ENCODE data around the gene JAM2.
"Not testable (repeated sequence)": the region's sequence is repeated elsewhere in the genome, so short reads cannot be mapped to it uniquely, and the experiment has no call there.

The JAM2 gene

DNA sequence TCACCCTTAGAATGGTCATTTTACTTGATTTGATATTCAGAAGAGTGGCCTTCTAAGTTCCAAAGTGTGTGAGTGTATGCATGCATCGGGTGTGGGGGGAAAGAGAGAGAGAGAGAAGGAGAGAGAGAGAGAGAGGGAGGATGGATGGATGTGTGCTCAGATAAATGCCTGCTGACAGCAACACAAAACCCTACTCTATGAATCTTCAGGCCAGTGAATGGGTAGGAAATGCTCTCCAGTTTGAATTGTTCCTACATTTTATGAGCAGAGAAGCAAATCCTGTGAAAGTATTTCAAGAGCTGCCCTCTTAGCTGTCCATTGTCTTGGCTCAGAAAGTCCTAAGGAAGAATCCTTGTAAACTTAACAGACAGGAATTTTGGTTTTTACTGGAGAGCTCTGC, 7.4 kb downstream of the JAM2 start:
- DNase-seq (ENCODE audit: low read depth): no peak

DNA sequence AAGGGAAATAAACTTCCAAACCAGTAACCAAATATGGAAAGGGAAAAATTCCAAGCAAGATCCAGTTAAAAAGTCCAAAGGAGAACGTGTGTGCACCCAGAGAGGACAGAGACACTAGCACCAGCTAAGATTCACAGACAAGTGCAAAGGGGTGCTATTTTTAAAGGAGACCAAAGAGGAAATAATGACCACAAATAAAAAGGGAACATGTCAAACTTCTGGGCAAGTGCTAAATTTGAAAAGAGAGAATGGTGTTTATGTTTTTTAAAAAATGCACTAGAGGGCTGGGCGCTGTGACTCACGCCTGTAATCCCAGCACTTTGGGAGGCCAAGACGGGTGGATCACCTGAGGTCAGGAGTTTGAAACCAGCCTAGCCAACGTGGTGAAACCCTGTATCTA, 8.6 kb downstream of the JAM2 start:
- no peak for DNase-seq (ENCODE audit: low read depth)

DNA sequence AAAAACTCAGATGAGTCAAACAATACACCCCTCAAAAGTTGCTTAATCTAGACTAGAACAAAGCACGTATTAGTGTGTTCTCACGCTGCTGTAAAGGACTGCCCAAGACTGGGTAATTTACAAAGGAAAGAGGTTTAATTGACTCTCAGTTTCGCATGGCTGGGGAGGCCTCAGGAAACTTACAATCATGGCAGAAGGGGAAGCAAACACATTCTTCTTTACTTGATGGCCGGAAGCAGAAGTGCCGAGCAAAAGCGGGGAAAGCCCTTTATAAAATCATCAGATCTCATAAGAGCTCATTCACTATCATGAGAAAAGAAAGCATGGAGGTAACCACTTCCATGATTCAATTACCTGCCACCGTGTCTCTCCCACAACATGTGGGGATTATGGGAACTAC, 10.1 kb downstream of the JAM2 start:
- DNase-seq (ENCODE audit: low read depth): no peak

DNA sequence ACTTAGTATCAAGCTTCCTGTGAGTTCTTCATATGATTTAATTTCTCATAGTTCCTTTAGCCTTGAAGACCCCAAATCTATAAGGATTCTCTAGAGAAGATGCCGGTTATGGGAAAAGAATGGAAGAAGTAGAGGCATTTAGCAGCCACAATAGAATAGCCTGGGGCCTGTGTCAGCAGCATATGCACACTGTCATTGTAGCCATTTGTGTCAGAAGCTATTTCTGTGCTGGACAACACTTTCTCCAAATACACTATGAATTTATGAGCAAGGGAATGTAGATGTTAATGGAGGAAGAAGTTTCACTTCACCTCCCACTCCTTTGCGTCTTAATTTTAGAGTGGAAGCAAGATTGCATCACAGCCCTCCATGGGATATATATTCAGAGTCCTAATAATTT, 17.4 kb downstream of the JAM2 start:
- DNase-seq (ENCODE audit: low read depth): no peak

DNA sequence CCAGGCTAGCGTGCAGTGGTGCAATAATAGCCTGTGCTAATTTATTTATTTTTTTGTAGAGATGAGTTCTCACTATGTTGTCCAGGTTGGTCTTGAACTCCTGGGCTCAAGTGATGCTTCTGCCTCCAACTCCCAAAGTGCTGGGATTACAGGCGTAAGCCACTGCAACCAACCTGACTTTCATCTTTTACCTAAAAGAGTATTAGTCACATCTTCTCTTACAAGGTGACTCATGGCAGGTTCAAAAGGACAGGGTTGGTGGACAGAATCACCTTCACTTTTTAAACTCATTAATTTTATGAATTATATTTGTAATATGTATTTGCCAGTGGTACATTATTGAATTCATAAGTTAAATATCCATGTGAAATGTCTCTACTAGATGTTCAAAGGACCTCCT, 18.1 kb downstream of the JAM2 start:
- no peak for DNase-seq (ENCODE audit: low read depth)

DNA sequence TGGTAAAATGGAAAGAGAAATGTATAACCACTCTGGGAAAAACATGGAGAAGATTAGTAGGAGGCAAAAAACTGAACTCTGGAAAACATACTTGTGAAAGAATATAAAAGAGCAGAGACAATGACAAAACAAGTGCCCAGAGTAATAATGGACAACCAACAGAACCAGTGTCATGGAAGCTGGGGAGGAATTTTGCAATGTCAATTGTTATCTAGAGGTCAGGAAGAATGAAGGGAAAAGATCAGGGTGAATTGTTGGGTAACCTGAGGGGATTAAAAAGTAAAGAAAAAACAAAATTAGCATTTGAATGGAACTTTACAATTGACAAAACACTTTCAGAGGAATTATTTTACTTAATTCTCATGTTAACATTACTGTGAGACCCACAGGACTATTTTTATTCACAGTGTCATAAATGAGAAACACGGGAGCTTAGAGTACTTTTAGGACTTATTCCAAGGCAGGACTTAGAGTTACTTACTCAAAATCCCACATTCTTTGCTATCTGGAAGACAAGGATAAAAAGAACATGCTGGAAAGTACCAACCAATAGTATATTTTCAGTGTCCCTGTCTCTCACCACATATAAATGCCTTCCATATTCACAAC, 19.5 kb downstream of the JAM2 start:
- DNase-seq (ENCODE audit: low read depth): no peak

DNA sequence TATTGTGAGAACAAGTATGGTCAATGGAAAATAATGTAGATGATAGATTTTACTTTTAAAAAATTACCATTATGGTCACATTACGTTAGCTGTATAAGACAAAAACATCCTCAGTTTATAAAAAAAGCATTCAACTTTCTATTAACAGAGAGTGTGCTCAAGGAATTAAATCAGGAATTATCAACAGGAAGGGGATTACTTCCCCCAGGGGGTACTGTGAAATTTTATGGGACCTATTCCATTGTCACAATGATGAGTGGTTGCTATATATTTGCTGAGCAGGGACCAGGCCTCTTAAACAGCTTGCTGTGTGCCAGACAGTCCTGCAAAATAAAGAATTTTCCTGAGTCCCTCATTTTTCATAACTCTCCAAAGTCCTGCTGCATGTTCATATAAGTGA, 21.2 kb downstream of the JAM2 start:
- DNase-seq (ENCODE audit: low read depth): no peak

DNA sequence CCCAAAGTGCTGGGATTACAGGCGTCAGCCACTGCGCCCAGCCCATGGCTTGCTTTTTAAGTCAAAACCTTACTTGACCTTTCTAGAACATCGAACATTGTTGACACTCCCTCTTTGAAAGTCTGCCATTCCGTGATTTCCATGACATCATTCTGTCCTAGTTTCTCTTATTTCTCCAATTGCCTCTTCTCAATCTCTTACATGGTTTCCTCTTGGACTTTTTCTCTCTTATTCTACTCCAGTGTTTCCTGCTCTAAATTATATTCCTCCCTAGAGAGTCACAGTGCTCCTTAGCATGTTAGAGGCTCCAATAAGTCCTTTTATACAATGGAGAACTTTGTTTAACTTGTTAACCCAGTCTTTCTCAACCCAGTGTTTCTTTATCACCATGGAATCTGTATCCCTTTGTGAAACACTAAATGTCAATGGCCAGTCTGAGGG, 25.5 kb downstream of the JAM2 start:
- DNase-seq (ENCODE audit: low read depth): no peak

DNA sequence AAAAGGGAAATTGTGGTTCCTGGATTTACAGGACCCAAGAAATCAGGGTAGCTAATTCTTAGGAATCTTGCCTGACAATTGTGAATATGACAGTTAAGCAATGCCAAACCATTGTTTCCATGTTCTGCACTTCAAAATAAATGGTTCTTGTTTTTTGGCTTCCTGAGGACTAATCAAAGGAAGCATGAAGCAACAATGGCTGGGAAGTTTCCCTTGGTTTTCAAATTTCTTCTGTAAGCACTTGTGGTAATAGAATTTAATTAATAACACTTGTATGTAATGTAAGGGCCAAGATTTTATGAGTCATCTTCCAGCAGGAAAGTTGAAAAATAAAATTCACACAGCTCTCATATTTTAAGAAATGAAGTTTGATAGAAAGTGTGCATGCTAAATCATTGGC, 31.7 kb downstream of the JAM2 start:
- peak; percentile 63 for DNase-seq (ENCODE audit: low read depth)

DNA sequence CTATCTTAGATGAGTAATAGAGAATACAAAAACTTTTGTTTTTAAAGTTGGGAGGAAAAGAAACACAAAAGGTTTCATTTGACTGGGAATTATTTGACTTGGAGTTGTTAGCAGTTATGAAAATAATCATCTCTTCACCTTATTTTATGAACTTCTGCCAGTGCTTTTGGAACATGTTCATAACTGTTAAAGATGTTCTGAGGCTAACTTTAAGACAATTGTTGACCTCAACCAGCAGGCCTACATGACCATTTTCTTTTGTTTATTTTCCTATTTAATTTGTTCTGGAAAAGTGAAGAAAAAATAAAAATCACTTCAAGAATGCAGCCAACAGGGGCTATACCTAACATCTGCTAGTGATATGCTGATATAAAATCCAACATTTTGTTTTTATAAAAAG, 37.4 kb downstream of the JAM2 start:
- DNase-seq (ENCODE audit: low read depth): no peak

DNA sequence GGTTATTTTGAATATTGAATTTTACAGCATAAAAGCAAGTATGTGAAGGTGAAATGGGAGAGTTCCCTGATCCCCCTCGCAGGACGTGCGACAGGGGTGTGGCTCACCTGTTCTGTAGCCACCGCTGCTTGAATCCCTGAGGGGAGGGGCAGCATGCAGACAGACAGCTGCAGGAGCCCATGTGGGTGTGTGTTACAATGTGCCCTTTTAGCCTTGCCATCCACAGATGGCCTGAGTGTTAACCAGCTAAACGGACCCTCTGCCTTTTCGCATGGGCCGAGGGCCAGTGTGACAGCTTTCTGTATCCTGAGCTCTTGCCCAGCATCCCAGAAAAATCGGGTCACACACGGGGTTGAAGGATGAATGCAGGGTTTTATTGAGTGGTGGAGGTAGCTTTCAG, 43.3 kb downstream of the JAM2 start:
- DNase-seq (ENCODE audit: low read depth): no peak

DNA sequence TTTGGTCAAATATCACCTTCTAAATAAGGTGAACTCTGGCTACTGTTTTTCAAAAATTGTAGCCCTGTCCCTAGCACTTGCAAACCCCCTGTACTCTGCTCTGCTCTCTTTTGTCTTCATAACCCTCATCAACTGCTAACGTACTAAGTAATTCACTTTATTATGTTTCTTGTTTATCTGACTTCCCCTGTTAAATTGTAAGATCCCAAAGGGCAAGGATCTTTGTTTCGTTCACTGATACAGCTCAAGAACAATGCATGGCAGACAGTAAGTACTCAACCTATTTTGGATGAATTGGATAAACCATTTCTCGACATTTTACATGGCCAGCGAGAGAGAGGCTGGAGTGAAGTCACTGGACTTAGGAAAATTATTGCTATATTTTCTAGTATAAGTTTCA, 48.7 kb downstream of the JAM2 start:
- no peak for DNase-seq (ENCODE audit: low read depth)

DNA sequence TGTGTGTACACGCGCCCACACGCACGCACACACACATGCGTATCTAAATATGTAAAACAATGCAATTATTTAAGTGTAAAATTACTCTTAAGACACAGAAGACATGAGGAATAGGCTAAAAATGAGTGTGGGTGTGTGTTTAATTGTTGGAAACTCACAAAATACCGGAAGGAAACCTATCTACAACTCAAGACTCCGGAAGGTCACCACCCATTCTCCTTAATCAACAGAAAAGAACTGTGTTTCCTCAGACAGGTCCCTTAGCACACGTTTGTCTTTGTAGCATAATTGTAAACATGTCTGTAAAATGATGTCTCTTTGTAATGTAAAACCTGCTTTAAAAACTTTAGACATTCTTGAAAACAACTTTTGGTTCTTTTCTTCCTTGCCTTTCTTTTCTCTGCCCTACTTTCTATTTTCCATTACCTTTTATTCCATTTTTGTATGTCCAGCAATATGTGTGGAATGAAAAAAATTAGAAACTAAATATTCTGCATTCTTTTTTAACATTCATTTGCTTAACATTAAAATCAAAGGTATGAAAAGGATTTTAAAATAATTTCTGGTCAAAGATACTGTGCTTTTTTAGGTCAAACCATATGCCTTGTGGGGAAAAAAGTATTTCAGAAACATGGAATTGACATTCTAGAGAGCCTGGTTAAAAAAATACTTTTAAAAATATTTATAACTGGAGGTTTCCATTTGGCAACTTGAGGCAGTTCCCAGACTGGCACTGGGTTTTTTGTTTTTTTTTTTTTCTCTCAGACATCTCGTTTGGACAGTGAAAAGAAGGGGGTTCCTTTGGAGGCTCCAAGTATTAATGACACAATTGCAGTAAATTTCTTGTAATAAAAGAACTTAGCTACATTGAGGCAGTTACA, 49.5 kb downstream of the JAM2 start:
- no peak for DNase-seq (ENCODE audit: low read depth)

DNA sequence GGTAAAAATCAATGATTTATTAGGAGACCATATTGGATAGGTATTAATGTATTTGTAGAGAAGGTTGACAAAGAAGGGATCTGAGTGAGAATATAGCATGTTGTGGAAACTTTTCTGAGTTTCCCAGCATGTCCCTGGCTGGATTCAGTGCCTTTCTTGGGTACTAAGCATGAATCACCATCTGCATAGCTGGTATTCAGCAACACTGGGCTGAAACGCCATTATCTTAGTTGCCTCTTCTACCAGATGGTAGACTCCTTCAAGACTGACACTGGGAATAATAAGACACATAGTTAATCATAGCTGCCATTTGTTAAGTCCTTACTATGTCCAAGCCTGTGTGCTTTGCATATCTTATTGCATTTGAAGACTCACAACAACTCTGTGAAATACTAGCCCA, 50.2 kb downstream of the JAM2 start:
- DNase-seq (ENCODE audit: low read depth): no peak

DNA sequence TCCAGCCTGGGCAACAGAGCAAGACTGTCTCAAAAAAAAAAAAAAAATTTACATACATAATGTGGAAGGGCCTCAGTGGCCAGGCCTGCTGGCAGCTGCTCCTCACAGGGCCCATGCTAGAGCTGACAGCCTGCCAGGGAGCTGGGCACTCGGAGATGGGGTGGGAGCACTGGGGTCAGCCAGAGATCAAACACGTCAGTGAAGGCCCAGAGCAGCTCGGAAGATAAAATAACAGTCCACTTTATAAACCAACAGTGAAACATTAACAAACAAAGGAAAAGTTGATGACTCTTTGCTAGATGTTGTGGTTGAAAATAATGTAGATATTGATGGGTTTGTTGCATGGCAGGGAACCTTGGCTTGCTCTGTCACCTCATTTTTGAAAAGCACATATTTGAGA, 52.9 kb downstream of the JAM2 start:
- no peak for DNase-seq (ENCODE audit: low read depth)

DNA sequence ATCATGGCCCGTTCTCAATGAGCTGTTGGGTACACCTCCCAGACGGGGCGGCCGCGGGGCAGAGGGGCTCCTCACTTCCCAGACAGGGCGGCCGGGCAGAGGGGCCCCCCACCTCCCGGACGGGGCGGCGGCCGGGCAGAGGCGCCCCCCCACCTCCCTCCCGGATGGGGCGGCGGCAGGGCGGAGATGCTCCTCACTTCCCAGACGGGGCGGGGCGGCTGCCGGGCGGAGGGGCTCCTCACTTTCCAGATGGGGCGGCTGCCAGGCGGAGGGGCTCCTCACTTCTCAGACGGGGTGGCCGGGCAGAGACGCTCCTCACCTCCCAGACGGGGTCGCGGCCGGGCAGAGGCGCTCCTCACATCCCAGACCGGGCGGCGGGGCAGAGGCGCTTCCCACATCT, 56.4 kb downstream of the JAM2 start:
- DNase-seq (ENCODE audit: low read depth): not testable (repeated sequence)

DNA sequence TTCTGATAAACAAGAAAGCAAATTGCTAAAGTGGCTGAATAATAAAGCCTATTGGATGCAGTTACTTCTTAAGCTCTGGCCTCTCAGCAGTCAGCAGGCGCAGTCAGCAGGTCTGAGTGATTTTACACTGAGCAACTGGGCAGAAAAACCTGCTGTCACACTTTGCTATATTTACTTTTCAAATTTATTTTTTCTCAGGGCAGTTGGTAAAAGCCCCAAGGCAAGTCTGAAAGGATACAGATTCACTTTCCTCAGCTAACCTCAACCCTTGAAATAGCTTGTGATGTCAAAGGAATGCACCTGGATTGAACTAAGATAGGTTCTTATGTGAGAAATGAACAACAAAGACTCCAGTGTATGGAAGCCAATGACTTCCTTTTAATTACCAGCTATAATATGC, 61.7 kb downstream of the JAM2 start:
- no peak for DNase-seq (ENCODE audit: low read depth)

DNA sequence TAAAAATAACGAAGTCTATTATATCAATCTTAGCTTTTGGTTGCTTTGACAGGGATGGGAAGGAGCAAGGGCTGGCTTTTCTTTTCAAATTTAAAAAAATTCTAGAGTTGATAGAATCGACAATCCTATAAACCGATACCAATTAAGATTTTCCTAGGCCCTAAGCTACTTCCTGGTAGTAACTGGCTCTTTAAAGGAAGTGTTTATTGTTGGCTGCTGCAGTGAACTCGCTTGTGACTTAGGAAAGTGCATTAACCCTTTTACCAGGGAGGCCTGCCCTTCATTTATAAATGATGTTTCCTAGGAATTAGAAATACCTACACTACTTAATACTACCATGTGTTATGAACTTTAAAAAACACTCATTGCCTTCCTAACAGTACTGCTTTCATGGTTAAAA, 62.5 kb downstream of the JAM2 start:
- no peak for DNase-seq (ENCODE audit: low read depth)

DNA sequence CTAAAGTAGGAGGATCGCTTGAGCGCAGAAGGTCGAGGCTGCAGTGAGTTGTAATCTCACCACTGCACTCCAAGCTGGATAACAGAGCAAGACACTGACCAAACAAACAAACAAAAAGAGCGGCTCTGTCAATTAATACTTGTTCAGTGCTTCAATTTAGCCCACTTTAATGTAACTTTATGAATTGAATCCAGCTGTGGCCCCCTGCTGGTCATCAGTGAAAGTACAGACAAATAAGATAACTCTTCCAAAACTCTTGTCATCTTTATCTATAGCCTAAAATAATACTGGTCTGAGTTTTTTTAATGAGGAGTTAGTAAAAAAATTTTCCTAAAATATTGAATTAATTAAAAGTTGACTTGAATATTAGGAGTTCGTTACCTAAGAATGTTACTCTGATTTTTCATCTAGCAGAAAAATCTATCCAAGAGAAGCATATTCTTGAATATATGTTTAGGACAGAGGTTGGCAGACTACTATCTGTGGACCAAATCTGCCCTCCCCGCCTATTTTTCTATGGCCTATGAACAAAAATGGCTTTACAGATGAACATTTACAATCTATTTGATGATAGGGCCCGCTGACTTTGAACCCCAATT, 69.5 kb downstream of the JAM2 start:
- DNase-seq (ENCODE audit: low read depth): peak; percentile 21

DNA sequence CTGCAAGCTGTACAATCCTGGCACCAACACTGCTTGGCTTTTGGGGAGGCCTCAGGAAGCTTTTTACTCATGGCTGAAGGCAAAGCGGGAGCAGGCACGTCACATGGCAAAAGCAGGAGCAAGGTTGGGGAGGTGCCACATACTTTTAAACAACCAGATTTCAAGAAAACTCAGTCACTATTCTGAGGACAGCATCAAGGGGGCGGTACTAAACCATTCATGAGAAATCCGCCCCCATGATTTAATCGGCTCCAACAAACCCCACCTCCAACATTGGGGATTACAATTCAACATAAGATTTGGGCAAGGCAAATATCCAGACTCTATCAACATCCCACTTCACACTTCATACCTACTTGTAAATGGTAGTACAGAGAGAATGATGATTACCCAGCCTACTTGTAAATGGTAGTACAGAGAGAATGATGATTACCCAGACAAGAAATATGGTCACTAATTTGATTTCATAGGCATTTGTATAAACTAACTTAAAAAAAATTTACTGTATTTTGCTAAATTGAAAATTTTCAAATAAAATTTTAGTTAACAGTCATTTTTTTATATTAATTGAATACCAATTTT, 70.7 kb downstream of the JAM2 start:
- DNase-seq (ENCODE audit: low read depth): no peak

DNA sequence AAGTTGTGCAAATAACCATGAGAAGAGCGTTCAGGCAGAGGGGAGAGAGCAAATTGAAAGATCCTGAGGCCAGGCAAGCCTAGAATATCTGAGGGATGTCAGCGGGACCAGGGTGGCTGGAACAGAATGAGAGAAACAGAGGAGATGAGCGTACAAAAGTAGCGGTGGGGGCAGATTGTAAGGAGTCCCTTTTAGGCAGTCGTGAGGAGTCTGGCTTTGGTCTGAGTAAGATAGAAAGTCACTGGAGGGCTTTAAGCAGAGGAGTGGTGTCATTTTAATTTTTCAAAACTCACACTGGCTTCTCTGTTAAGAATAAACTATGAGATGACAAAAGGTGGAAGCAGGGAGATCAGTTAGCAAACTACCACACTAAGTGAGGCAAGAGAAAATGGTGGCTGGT, 71.5 kb downstream of the JAM2 start:
- no peak for DNase-seq (ENCODE audit: low read depth)

DNA sequence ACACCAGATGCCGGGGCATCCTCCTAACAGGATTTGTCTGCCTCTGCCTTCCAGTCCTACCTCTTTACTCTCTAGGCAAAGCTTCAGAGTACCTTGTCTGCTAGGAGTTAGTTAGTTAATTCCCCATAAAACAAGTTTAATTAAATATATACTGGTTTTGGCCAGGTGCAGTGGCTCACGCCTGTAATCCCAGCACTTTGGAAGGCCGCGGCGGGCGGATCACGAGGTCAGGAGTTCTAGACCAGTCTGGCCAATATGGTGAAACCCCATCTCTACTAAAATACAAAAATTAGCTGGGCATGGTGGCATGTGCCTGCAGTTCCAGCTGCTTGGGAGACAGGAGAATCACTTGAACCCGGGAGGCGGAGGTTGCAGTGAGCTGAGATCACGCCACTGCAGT, 75.0 kb downstream of the JAM2 start:
- not testable (repeated sequence) for DNase-seq (ENCODE audit: low read depth)

DNA sequence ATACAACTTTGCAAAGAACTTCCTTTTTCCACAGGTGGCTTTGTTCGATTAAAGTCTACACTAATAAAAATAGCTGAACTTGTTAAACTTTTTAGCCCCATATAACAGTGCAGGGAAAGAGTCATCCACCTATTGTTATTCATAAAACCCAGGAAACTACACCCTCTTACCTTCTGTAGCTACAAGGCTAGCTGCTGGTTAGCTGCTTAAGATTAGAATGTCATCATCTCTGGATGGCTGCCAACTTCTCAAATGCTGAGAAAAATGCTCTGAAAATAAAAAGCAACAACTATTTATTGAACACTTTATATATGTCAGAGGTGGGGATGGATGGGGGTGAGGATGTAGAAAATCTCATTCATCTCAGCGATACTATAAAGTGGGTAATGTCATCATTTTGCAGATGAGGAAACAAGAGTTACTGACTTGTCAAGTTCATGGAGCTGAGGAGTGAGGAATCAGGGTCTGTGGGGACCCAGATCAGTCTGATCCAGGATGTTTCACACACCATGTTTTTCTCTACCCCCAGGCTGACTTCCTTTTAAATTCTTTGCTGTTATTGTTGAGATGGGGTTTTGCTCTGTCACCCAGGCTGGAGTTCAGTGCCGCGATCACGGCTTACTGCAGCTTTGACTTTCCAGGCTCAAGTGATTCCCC, 78.6 kb downstream of the JAM2 start:
- no peak for DNase-seq (ENCODE audit: low read depth)

Data from stromal cell of bone marrow (primary cell).